HG03066 (cell line): ENCODE results near the gene ARHGAP24.

Experiments
- ATAC-seq: cut with Tn5 transposase; IDR thresholded peaks from one replicate; pipeline ENCODE4 v1.9.1; 2021; ENCODE audit warnings: low read depth; ENCODE audit not compliant: unreplicated experiment

Gene ARHGAP24

DNA sequence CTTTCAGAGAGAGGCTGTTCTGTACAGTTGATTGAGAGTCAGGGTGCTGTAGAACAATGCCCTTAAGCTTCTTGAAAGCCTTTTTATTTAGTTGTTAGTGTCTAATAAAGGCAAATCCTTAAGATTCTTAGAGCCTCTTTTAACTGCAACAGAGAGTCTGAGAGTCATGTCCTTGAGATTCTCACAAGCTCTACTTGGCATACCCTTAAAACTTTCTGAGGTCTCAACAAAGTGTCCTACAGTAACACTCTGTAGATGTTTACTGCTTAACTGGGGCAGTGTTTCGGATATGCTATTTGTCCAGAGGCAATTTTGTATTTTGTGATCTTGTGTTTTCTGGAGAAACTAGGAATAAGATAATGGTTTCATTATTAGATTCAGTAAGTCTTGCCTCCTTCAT, 209.7 kb downstream of the ARHGAP24 start:
- ATAC-seq = no peak

DNA sequence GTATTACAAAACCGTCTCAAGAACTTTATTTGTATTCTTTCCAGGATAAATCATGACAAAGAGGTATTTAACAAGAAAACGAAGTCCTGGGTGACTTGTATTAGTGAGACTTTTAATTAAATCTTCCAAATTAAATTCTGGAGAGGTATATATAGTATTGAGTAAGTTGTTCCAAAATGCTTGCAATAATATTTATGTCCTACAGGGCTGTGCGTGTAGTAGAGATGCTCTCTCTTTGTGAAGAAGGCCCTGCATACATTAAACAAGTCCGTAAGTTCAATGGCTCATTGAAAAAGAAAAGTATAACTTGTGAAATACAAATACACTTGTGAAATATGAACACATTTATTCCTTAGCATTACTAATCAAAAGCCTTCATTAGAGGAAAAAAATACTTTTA, 211.4 kb downstream of the ARHGAP24 start:
- no peak for ATAC-seq

DNA sequence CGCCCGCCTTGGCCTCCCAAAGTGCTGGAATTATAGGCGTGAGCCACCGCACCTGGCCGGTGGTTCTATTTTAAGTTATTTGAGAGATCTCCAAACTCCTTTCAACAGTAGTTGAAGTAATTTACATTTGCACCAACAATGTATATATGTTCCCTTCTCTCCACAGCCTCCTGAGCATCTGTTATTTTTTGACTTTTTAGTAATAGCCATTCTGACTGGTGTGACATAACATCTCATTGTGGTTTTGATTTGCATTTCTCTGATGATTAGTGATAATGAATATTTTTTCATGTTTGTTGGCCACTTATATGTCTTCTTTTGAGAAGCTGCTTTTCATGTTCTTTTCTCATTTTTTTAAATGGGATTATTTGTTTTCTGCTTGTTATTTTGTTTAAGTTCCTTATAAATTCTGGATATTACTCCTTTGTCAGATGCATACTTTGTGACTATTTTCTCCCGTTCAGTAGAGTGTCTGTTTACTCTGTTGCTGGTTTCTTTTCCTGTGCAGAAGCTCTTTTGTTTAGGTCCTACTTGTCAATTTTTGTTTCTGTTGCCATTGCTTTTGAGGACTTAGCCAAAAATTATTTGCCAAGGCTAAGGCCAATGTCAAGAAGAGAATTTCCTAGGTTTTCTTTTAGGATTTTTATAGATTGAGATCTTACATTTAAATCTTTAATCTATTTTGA, 213.2 kb downstream of the ARHGAP24 start:
- no peak for ATAC-seq

DNA sequence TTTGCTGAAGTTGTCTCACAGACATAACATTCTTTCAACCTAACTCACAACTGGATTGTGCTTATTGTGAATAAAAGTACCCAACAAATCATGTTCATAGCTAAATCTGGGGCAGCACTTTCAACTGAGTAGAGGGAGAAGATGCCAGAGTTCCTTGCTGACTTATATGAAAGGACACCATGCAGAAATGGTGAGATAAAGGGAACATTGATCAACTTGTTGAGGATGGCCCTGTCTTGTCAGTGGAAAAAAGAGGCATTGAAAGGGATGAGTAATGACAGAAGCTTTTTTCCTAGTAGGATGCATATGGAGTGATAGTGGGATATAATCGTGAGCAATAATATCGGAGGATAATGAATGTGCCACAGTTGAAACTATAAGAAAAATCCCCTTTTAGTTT, 221.7 kb downstream of the ARHGAP24 start:
- no peak for ATAC-seq

DNA sequence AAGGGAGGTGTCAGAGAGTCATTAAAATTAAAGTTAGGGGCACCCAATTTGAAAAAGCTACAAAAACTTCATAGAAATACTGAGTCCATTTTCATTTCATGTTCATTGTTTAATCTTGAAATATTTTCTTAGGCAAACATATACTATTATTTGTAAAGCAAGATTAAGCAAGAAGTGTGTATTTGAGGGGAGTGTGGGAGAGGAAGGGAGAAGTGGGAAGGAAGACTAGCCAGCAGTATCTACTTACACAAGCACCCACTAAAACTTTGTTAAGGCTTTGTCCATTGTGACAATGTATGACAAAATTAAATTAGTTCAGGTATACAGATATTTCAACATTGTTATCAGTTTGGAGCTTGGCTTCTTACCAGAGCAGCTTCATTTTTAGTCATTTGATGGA, 222.9 kb downstream of the ARHGAP24 start:
- no peak for ATAC-seq

DNA sequence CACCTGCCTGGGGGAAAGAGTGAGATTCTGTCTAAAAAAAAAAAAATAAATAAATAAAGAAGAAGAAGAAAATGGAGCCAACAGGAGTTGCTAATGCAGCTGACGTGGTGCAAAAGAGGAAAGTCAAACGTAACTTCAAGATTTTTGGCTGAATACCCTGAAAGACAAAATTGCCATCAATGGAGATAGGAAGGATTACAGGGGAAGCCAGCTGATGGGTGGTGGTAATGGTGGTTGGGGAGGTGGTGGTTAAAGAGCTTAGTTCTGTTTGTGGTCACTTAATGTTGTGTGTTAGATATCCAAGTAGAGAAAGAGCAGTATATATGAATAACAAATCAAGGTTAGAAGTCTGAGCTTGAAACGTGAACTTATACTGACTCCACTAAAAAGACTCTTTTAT, 225.4 kb downstream of the ARHGAP24 start:
- no peak for ATAC-seq

DNA sequence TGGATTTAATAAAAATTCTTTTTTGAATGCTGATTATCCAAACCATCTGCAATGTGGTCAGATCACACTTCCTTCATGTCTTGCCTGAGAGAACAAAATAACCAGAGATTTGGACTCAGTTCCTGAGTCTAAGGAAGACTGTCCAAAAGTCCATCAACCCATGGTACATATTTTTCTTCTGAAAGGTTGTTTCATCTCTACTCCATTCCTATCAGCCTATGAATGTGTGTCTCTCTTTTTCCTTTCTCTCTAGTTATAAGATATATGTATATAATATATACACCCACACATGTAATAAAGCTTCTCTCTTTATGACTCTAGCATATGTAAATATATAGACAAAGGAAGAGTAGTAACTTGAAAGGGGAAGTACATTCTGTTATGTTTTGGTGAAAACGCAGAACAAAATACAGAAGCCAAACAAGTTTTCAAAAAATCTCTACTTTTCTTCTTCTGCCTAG, 226.9 kb downstream of the ARHGAP24 start:
- ATAC-seq = peak; percentile 95

DNA sequence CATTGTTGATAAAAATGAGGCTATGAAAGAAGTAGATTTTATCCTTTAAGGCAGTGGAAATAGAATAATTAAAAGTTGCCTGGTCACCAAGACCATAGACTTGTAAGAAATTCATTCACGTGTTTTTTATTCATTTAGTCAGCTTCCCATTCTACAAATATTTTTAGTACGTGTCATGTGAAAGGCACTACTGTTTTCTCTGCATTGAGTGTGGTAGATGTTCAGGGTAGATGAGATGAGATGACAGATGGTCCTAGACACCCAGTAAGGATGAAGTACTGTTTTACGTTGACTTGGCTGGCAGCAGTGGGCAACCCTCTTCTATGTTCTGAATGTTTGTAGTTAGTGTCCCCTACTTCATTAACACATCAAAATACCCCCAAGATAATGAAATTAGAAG, 228.1 kb downstream of the ARHGAP24 start:
- ATAC-seq = no peak

DNA sequence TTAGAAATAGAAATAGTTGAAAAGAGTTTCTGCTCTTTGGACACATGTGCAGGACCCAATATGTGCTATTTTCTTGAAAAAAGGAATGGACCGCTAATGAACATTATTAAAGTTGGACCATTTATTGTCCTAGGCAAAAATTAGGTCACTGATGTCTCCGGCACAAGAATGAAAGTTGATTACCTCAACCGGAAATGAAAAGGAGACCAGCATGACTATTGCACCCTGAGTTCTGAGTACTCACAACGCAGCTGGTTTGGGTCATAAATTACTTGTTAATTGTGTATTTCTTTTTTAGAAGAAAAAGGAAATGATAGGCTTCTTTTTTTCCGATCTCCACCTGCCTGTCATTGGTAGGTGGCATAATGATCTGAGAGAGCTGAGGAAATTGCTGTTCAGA, 232.7 kb downstream of the ARHGAP24 start:
- ATAC-seq = peak; percentile 78

DNA sequence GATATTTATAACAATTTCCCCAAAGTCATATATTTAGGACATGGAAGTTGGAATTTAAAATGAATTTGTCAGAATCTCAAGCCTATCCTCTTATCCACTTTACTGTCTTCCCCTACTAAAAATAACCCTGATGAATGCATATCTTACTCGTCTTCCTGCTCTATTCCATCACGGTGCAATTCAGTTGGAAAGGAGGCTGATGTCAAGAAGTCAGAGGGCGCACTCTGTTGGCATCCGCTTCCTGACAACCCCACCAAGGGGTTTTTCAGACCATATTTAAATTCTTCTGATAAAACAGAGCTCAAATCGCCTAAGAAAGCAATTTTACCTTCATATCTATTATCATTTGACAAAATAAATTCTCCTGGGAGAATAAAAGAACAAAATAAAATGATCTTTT, 233.5 kb downstream of the ARHGAP24 start:
- ATAC-seq = no peak

DNA sequence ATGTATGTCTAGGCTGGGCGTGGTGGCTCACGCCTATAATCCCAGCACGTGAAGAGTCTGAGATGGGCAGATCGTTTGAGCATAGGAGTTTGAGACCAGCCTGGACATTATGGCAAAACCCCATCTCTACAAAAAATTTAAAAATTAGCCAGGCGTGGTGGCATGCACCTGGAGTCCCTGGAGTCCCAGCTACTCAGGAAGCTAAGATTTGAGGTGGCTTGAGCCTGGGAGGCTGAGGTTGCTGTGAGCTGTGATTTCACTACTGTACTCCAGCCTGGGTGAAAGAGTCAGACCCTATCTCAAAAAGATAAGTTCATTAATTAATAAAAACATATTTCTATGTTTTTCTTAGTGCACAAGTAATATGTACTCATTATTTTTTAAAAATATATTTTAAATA, 238.1 kb downstream of the ARHGAP24 start:
- no peak for ATAC-seq

DNA sequence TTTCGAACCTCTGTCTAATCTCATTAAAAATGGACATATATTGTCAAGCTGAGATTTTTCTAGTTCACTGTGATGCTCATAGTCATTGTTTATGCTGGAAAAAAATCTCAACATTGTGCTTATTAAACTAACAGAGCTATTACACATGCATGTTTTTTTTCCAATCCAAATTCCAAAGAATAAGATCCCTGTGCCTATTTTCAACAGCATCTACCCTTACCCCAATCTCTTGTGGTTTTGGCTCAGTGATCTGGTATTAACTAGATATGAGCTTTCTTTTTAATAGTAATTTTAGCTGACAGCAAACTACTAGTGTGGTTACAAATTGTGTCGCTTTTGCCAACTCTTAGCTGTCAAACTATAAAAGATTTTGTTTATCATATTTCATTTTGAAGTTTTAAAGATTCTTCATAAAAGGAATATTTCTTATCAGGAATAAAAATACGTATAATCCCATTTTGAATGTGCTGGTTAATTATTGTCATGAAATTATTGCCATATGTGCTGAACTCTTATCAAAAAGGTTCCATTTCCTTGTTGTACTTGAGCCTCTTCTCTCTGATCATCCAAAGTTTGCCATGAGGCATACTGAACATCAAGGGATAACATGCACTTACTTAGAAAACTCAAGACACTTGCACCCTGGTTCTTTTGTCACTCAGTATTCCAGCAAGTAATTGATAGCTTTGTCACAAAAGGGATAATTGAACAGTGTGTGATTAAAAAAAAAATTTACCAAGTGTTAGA, 241.2 kb downstream of the ARHGAP24 start:
- ATAC-seq = no peak

DNA sequence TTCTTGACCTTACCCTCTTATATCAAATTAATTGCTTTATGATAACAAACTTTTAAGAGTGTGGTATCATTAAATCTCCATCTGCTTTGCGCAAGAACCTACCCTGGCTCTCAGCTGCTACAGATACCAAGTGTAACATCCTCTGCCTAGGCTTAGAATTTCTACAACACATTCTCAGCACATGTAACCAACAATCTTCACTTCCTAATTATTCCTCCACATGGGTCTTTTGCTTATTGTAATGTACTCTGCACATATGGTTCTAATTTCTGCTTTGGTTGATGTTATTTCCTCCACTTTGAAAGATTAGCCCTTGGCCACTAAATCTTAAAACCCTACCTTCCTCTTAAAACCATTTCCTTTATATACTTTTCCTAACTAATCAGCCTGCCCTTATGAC, 242.4 kb downstream of the ARHGAP24 start:
- no peak for ATAC-seq

DNA sequence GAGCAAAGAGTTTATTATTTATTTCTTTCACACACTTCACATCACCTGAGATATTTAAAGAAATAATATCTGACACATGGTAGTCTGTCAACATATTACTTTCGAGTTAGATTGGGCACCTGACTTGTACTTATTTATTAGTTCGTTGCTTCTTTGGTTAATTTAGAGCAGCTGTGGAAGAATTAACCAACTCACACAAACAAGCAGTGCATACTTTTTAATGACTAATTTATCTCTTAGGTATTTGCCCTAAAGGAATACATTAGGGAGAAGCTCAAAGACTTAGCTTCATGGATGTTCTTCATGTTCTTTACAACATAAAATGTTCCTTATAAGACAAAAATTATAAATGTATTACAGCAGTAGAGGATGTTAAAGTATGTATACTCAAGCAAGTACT, 242.9 kb downstream of the ARHGAP24 start:
- no peak for ATAC-seq

DNA sequence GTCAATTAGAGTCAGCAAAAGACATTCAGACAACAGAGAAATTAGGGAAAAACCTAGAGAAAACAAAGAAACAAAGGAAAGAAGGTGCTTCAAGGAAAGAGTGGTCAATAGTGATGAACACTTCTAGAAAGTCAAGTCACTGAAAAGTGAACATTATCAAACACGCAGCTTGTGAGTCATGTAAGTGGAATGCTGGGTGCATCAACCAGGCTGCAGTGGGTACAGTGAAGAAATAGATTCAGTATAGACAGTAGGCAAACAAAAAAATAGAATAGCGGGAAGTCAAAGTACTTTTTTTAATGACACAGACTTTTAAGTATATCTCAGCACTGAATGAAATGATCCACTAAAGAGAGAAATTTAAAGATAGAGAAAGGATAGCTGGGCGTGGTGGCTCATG, 245.8 kb downstream of the ARHGAP24 start:
- ATAC-seq = no peak

DNA sequence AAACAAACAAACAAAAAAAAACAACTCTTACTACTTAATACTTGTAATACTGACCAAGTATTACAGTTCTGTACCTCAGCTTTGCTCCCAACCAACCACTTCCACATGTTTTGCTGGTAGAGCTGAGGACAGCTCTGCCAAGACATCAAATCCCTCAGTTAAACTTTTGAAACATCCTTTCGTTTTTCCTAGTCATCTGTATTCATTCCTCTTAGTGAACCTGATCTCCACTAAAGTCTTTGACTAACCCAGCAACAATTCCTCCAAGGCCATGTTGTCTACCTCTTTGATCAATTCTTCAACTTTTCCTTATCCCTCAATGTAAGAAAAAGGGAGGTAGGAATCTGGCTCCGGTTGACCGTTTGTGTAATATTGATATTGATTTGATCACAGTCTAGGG, 247.5 kb downstream of the ARHGAP24 start:
- no peak for ATAC-seq

DNA sequence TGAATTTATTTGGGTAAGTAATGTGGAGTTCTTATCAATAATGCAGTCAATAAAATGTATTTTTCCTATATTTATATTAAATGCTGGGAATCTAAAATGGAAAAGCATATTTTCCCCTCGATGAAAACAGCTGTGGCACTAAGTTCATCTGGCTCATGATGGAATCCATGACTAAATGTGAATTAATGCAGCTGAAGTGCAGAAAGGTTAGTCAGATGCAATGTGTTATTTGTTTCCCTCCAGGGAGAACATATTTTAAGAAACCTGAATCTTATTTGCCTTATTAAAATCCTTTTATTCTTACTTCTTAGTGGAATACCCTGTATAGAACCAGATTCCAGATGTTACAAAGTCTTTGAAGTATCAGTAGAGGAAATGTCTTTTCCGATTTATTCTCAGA, 247.9 kb downstream of the ARHGAP24 start:
- no peak for ATAC-seq

DNA sequence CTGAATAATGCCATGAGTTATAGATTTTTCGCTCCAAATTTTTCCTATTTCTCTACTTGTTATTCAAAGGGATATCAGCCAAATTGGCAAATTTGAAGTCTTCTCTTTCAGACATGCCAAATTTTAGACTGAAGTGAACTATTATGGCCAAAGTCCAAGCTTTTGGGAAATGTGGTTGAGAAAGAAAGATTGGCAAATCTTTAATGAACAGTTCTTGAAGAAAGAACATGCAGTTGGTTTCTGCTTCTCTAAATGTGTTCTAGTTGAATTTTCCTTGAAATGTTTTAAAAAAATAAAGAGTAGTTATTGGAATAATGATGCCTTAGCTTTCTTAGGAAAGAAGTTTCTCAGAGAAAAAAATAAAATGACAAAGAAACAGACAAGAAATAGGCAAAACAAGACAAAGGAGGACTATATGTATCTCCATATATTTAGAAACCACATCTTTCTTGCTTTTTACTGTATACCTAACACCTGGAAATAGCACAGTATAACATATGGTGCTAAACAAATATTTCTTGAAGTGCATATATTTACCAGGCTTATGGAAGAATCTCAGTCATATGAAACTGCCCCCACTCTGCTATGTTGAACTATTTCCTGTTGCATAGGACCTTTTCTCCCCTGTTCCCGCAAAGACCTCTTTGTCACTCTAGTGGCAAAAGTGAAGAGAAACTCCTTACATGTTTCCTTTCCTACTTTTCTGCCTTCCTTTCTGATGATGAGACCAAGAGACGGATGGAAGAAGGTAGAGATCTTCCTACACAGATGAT, 250.0 kb downstream of the ARHGAP24 start:
- ATAC-seq = peak; percentile 35

DNA sequence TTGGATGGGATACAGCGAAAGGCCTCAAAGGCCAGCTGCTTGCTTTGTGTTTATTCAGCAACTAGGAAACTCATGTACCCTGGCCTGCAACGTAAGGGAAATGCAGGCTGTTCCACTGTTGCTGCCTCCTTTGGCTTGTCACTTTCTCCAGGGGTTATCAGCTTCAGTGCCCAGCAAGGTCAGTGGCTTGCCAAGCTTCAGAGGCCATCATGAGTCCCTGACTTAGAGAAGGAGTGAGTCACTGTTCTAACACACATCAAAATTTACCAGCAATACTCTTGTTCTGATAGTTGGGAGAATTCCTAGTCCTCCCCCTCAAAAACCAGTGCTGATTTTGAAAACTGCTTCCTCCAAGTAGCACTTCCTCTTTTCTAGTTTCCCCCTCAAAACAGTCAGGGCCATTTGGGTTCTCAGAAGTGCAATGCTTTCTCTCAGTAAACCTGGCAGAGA, 250.8 kb downstream of the ARHGAP24 start:
- ATAC-seq = peak; percentile 85

DNA sequence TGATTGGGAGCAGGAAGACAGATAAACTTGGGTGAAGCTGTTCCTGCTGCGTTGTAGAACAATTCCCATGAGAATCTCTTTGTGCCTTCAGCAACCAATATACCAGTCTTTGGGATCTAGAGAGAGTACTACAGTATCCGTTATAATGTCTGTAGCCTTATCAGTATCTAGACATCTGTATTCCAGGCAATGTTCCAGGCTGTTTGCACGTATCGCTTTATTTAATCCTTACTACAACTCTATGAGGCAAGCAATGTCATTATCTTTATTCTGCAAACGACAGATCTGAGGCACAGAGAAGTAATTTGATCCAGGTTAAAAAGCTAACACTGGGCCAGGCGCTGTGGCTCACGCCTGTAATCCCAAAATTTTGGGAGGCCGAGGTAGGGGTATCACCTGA, 251.6 kb downstream of the ARHGAP24 start:
- ATAC-seq = no peak

DNA sequence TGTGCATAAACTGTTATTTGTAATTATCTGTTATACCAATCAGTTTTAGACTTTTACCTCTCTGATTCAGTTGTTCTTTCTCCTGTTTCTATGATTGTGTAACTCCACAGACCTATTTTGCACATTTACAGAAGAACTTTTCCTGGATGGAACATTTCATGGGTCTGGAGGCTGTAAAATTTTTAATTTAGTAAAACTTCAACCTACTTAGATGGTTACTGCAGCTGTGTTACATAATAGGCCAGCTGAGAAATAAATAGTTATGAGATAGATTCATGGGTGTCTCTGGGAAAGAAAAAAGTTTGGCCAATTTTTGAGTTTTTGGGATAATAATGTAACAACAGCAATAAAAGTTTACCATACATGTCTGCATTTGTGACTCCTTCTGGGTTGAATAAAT, 253.5 kb downstream of the ARHGAP24 start:
- no peak for ATAC-seq
